ENCODE measurements around the gene HNMT. TPM values are rescaled to one million over a fixed set of nuclear protein-coding genes. Genes with fewer than 3 reads are reported as not detected.

The HNMT gene
- total RNA-seq, 4 donors from 2014 or later, result 7.6 to 21.5 (median 8.8) TPM

- no peaks in the 10 kb centered on the region for H3K27me3 ChIP-seq
- no peak for DNase-seq
- TF ChIP-seq, protein P1, sequence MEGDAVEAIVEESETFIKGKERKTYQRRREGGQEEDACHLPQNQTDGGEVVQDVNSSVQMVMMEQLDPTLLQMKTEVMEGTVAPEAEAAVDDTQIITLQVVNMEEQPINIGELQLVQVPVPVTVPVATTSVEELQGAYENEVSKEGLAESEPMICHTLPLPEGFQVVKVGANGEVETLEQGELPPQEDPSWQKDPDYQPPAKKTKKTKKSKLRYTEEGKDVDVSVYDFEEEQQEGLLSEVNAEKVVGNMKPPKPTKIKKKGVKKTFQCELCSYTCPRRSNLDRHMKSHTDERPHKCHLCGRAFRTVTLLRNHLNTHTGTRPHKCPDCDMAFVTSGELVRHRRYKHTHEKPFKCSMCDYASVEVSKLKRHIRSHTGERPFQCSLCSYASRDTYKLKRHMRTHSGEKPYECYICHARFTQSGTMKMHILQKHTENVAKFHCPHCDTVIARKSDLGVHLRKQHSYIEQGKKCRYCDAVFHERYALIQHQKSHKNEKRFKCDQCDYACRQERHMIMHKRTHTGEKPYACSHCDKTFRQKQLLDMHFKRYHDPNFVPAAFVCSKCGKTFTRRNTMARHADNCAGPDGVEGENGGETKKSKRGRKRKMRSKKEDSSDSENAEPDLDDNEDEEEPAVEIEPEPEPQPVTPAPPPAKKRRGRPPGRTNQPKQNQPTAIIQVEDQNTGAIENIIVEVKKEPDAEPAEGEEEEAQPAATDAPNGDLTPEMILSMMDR (IDR thresholded peaks at IDR 0.05 in 4 of 5, conservative IDR thresholded peaks at IDR 0.05 in 1 of 5), result no peak
- H3K4me1 ChIP-seq, result no peaks in the 10 kb centered on the region
- no peaks in the 10 kb centered on the region for H3K36me3 ChIP-seq
- no peak overlapping the region for H3K4me3 ChIP-seq
- in situ Hi-C loops (cut with MboI; ENCODE audit: low sequenced_read_pairs in 4 of 4) (no loop called here), intact Hi-C loops (cut with DNase I; ENCODE audit: low total_unique reads) (no loop called here)
- ATAC-seq, result no peak
- H3K27ac ChIP-seq, result no peak overlapping the region
- H3K9me3 ChIP-seq, result no peaks in the 10 kb centered on the region
Observed at GRCh38 chr2:138029276-138029675, 65.0 kb downstream of the HNMT start.

GRCh38 chr2:138030459-138030858 is 66.2 kb downstream of the HNMT start:
- H3K27ac ChIP-seq, result no peak overlapping the region
- no peaks in the 10 kb centered on the region for H3K9me3 ChIP-seq
- intact Hi-C loops (cut with DNase I; ENCODE audit: low total_unique reads) (no loop called here), in situ Hi-C loops (cut with MboI; ENCODE audit: low sequenced_read_pairs in 4 of 4) (no loop called here)
- ATAC-seq (no peak), DNase-seq (no peak)
- H3K4me3 ChIP-seq, result no peak overlapping the region
- H3K4me1 ChIP-seq, result no peaks in the 10 kb centered on the region
- no peaks in the 10 kb centered on the region for H3K27me3 ChIP-seq
- TF ChIP-seq, protein P1 (IDR thresholded peaks at IDR 0.05 in 4 of 5, conservative IDR thresholded peaks at IDR 0.05 in 1 of 5), result no peak
- TF ChIP-seq POLR2A (IDR thresholded peaks at IDR 0.05), result no peak
- no peaks in the 10 kb centered on the region for H3K36me3 ChIP-seq

- Histone ChIP-seq H3K27me3 (no peaks in the 10 kb centered on the region), H3K4me1 (no peaks in the 10 kb centered on the region), H3K4me3 (no peak overlapping the region), H3K36me3 (no peaks in the 10 kb centered on the region), H3K9me3 (no peaks in the 10 kb centered on the region), H3K27ac (no peak overlapping the region)
- intact Hi-C loops (cut with DNase I; ENCODE audit: low total_unique reads), result no loop called here
- ATAC-seq, result no peak
- DNase-seq, result no peak
- in situ Hi-C loops (cut with MboI; ENCODE audit: low sequenced_read_pairs in 4 of 4), result no loop called here
- TF ChIP-seq, protein P1 (IDR thresholded peaks at IDR 0.05 in 4 of 5, conservative IDR thresholded peaks at IDR 0.05 in 1 of 5), result no peak
- no peak for TF ChIP-seq POLR2A (IDR thresholded peaks at IDR 0.05)
Observed at GRCh38 chr2:138032334-138032733, 68.1 kb downstream of the HNMT start.

- intact Hi-C loops (cut with DNase I; ENCODE audit: low total_unique reads), result no loop called here
- Histone ChIP-seq H3K9me3 (no peaks in the 10 kb centered on the region), H3K4me3 (no peak overlapping the region), H3K27me3 (no peaks in the 10 kb centered on the region), H3K36me3 (no peaks in the 10 kb centered on the region), H3K4me1 (no peaks in the 10 kb centered on the region), H3K27ac (no peak overlapping the region)
- no peak for TF ChIP-seq POLR2A (IDR thresholded peaks at IDR 0.05)
- TF ChIP-seq, protein P1 (IDR thresholded peaks at IDR 0.05 in 4 of 5, conservative IDR thresholded peaks at IDR 0.05 in 1 of 5), result no peak
- DNase-seq, result no peak
- in situ Hi-C loops (cut with MboI; ENCODE audit: low sequenced_read_pairs in 4 of 4), result no loop called here
- ATAC-seq, result no peak
Observed at GRCh38 chr2:138034536-138034935, 70.3 kb downstream of the HNMT start.

GRCh38 chr2:138035608-138036217 is 71.4 kb downstream of the HNMT start:
- no peaks in the 10 kb centered on the region for H3K27me3 ChIP-seq
- no peaks in the 10 kb centered on the region for H3K4me1 ChIP-seq
- TF ChIP-seq POLR2A (IDR thresholded peaks at IDR 0.05), result no peak
- TF ChIP-seq, protein P1 (IDR thresholded peaks at IDR 0.05 in 4 of 5, conservative IDR thresholded peaks at IDR 0.05 in 1 of 5), result no peak
- H3K4me3 ChIP-seq, result no peak overlapping the region
- no peak for DNase-seq
- no peaks in the 10 kb centered on the region for H3K36me3 ChIP-seq
- no peak for ATAC-seq
- no peaks in the 10 kb centered on the region for H3K9me3 ChIP-seq
- in situ Hi-C loops (cut with MboI; ENCODE audit: low sequenced_read_pairs in 4 of 4) (no loop called here), intact Hi-C loops (cut with DNase I; ENCODE audit: low total_unique reads) (no loop called here)
- no peak overlapping the region for H3K27ac ChIP-seq

Data from gastrocnemius medialis (tissue), 4 donors.